ENCODE data around the gene PIK3R2.
A peak's percentile ranks its signal among the peaks of the same experiment; 100 is the strongest.
"Not testable (repeated sequence)": the region's sequence is repeated elsewhere in the genome, so short reads cannot be mapped to it uniquely, and the experiment has no call there.

The PIK3R2 gene

GRCh38 chr19:18203863-18204393 is 51.0 kb downstream of the PIK3R2 start, which contains the start of gene RAB3A:
RAB3A (minus strand) TSS chr19:18204042; CDS start chr19:18202740, 1,302 bp downstream.
- DNase-seq (ENCODE audit: low read depth) = peak; percentile 97

GRCh38 chr19:18204394-18205199 is 51.6 kb downstream of the PIK3R2 start:
- no peak for DNase-seq (ENCODE audit: low read depth)

GRCh38 chr19:18205200-18205892 is 52.4 kb downstream of the PIK3R2 start:
- no peak for DNase-seq (ENCODE audit: low read depth)

GRCh38 chr19:18206018-18206417 is 53.1 kb downstream of the PIK3R2 start:
- DNase-seq (ENCODE audit: low read depth) = no peak

GRCh38 chr19:18208098-18208951 is 55.4 kb downstream of the PIK3R2 start:
- DNase-seq (ENCODE audit: low read depth) = no peak

- not testable (repeated sequence) for DNase-seq (ENCODE audit: low read depth)
These were observed 56.9 kb downstream of the PIK3R2 start for GRCh38 chr19:18209912-18210311.

GRCh38 chr19:18211683-18212082 is 58.7 kb downstream of the PIK3R2 start:
- no peak for DNase-seq (ENCODE audit: low read depth)

- DNase-seq (ENCODE audit: low read depth) = no peak
These were observed 61.9 kb downstream of the PIK3R2 start for GRCh38 chr19:18214779-18215433.

- no peak for DNase-seq (ENCODE audit: low read depth)
These were observed 63.8 kb downstream of the PIK3R2 start for GRCh38 chr19:18216789-18217188.

- DNase-seq (ENCODE audit: low read depth) = no peak
These were observed 65.2 kb downstream of the PIK3R2 start for GRCh38 chr19:18218159-18218558.

- no peak for DNase-seq (ENCODE audit: low read depth)
These were observed 65.6 kb downstream of the PIK3R2 start for GRCh38 chr19:18218600-18218999.

All from HS-27A (cell line).